Suprapubic skin (tissue), 3 donors: ENCODE measurements around the gene DCPS.

Source experiments
- CTCF ChIP-seq, 2 donors: fragments of 200-600 bp in 1 of 2; fragments of 450-650 bp in 1 of 2; sonication (generic) in 1 of 2; IDR thresholded peaks; one replicate each; pipeline ENCODE4 v1.5.1; 2016 to 2019; ENCODE audit warnings: antibody characterized with exemption in 2 of 2, mild to moderate bottlenecking in 1 of 2, moderate library complexity in 1 of 2
- POLR2A ChIP-seq, 2 donors: fragments of 450-650 bp; IDR thresholded peaks; one replicate each; pipeline ENCODE4 v1.6.1; 2017; ENCODE audit warnings: antibody characterized with exemption in 2 of 2, mild to moderate bottlenecking in 2 of 2, moderate library complexity in 2 of 2

- TF ChIP-seq CTCF (IDR thresholded peaks at IDR 0.05) (no peak), POLR2A (IDR thresholded peaks at IDR 0.05) (no peak)
These were observed 39.2 kb downstream of the DCPS start for GRCh38 chr11:126343051-126343450.
